Activated CD8-positive, alpha-beta memory T cell treated with anti-CD3 and anti-CD28 coated beads, Interleukin-2, amount 50 U/mL, for 48 hours (primary cell): ENCODE results near the gene GHRH.

Source experiments
- DNase-seq: peaks from one replicate; pipeline ENCODE4 v3.0.0-alpha.2; 2020

The GHRH gene

GRCh38 chr20:37236462-37236861 is 25.2 kb downstream of the GHRH start:
- no peak for DNase-seq

- no peak for DNase-seq
These were observed 26.5 kb downstream of the GHRH start for GRCh38 chr20:37235065-37235464.

GRCh38 chr20:37234254-37234581 is 27.4 kb downstream of the GHRH start:
- no peak for DNase-seq

GRCh38 chr20:37233548-37234253 is 27.9 kb downstream of the GHRH start:
- DNase-seq, result no peak

- DNase-seq, result no peak
These were observed 29.5 kb downstream of the GHRH start for GRCh38 chr20:37231947-37232630.

GRCh38 chr20:37230200-37230599 is 31.4 kb downstream of the GHRH start:
- peak; percentile 17 for DNase-seq

GRCh38 chr20:37229357-37229756 is 32.3 kb downstream of the GHRH start:
- DNase-seq, result no peak

GRCh38 chr20:37228656-37229055 is 33.0 kb downstream of the GHRH start:
- no peak for DNase-seq

- DNase-seq, result no peak
These were observed 33.5 kb downstream of the GHRH start for GRCh38 chr20:37228082-37228481.

- peak; percentile 17 for DNase-seq
These were observed 34.7 kb downstream of the GHRH start for GRCh38 chr20:37226889-37227288.

- peak; percentile 4 for DNase-seq
These were observed 36.5 kb downstream of the GHRH start for GRCh38 chr20:37225146-37225545.

- DNase-seq, result no peak
These were observed 38.6 kb downstream of the GHRH start for GRCh38 chr20:37223053-37223452.

GRCh38 chr20:37222086-37222485 is 39.5 kb downstream of the GHRH start:
- no peak for DNase-seq

GRCh38 chr20:37220731-37221130 is 40.9 kb downstream of the GHRH start:
- DNase-seq, result no peak

GRCh38 chr20:37219751-37220668 is 41.6 kb downstream of the GHRH start:
- no peak for DNase-seq

GRCh38 chr20:37218976-37219375 is 42.6 kb downstream of the GHRH start:
- no peak for DNase-seq

GRCh38 chr20:37218441-37218840 is 43.2 kb downstream of the GHRH start:
- no peak for DNase-seq

GRCh38 chr20:37209661-37210314 is 51.8 kb downstream of the GHRH start:
- DNase-seq, result no peak

GRCh38 chr20:37209193-37209592 is 52.4 kb downstream of the GHRH start:
- no peak for DNase-seq

GRCh38 chr20:37207171-37207570 is 54.4 kb downstream of the GHRH start:
- no peak for DNase-seq

GRCh38 chr20:37205794-37206193 is 55.8 kb downstream of the GHRH start:
- no peak for DNase-seq

- DNase-seq, result no peak
These were observed 56.5 kb downstream of the GHRH start for GRCh38 chr20:37205130-37205529.

- DNase-seq, result no peak
These were observed 57.6 kb downstream of the GHRH start for GRCh38 chr20:37204056-37204455.
